Astrocyte (in vitro differentiated cells and primary cell): Measurements from ENCODE around the gene STRADA. TPM values are rescaled to one million over a fixed set of nuclear protein-coding genes. Genes with fewer than 3 reads are reported as not detected.

ENCODE experiments used
- DNase-seq: peaks from one replicate; pipeline ENCODE4 v3.0.0-alpha.2; 2010; ENCODE audit warnings: low read depth
- FAIRE-seq: peaks from 2 replicates; lab custom pipeline; 2011; peaks lifted over from hg19 to GRCh38; lab: Jason Lieb, UNC
- H2AFZ ChIP-seq: 2 replicates; pipeline ENCODE4 v1.6.0; 2012; ENCODE audit warnings: low read depth, low read length, inconsistent platforms
- H3K27ac ChIP-seq: 2 replicates; pipeline ENCODE4 v1.5.1; 2011; ENCODE audit warnings: low read depth, low read length, inconsistent platforms
- H3K27me3 ChIP-seq: 2 replicates; pipeline ENCODE4 v1.6.0; 2011; ENCODE audit warnings: low read length, inconsistent platforms; ENCODE audit not compliant: insufficient read depth
- H3K36me3 ChIP-seq: 2 replicates; pipeline ENCODE4 v1.5.1; 2011; ENCODE audit warnings: low read length, inconsistent platforms; ENCODE audit not compliant: insufficient read depth
- H3K4me1 ChIP-seq: 2 replicates; pipeline ENCODE4 v1.5.1; 2011; ENCODE audit warnings: low read length, inconsistent platforms; ENCODE audit not compliant: insufficient read depth
- H3K4me2 ChIP-seq: 2 replicates; pipeline ENCODE4 v1.6.0; 2012; ENCODE audit warnings: low read length, inconsistent platforms
- H3K4me3 ChIP-seq: 2 replicates; pipeline ENCODE4 v1.5.1; 2011; ENCODE audit warnings: low read depth, mild to moderate bottlenecking, low read length, inconsistent platforms; ENCODE audit not compliant: insufficient read depth
- H3K79me2 ChIP-seq: 2 replicates; pipeline ENCODE4 v1.6.0; 2012; ENCODE audit warnings: mild to moderate bottlenecking, low read length, inconsistent platforms; ENCODE audit not compliant: insufficient read depth
- H3K9ac ChIP-seq: 2 replicates; pipeline ENCODE4 v1.6.0; 2012; ENCODE audit warnings: mild to moderate bottlenecking, low read length, inconsistent platforms
- H3K9me3 ChIP-seq: 2 replicates; pipeline ENCODE4 v1.5.1; 2012; ENCODE audit warnings: low read depth, mild to moderate bottlenecking, low read length, inconsistent platforms; ENCODE audit not compliant: insufficient read depth
- H4K20me1 ChIP-seq: 2 replicates; pipeline ENCODE4 v1.6.0; 2012; ENCODE audit warnings: low read length, inconsistent platforms; ENCODE audit not compliant: insufficient read depth
- H3K27ac Mint-ChIP-seq: one replicate; pipeline ENCODE4 v1.8.0; 2021; ENCODE audit warnings: mild to moderate bottlenecking, mixed read lengths; ENCODE audit not compliant: unreplicated experiment
- H3K27me3 Mint-ChIP-seq: one replicate; pipeline ENCODE4 v1.8.0; 2021; ENCODE audit warnings: low read depth, mixed read lengths; ENCODE audit not compliant: unreplicated experiment
- H3K36me3 Mint-ChIP-seq: one replicate; pipeline ENCODE4 v1.8.0; 2021; ENCODE audit warnings: low read depth, mixed read lengths; ENCODE audit not compliant: unreplicated experiment
- H3K4me1 Mint-ChIP-seq: one replicate; pipeline ENCODE4 v1.8.0; 2021; ENCODE audit warnings: low read depth, mixed read lengths; ENCODE audit not compliant: unreplicated experiment
- H3K4me3 Mint-ChIP-seq: one replicate; pipeline ENCODE4 v1.8.0; 2021; ENCODE audit warnings: mild to moderate bottlenecking, moderate library complexity, mixed read lengths; ENCODE audit not compliant: unreplicated experiment
- H3K9me3 Mint-ChIP-seq: one replicate; pipeline ENCODE4 v1.8.0; 2021; ENCODE audit warnings: mild to moderate bottlenecking, mixed read lengths; ENCODE audit not compliant: unreplicated experiment
- EZH2 ChIP-seq: IDR thresholded peaks from 2 replicates; pipeline ENCODE4 v1.6.1; 2012; ENCODE audit warnings: mild to moderate bottlenecking, low read length, inconsistent platforms; ENCODE audit not compliant: insufficient read depth
- total RNA-seq: library from RNA; stranded (reverse); gene quantifications from 2 replicates; pipeline ENCODE4 v1.2.1, GENCODE V29; 2021
- TF ChIP-seq, protein P1 (sequence below): IDR thresholded peaks from 2 replicates; pipeline ENCODE4 v1.5.1; 2011; ENCODE audit warnings: low read depth, mild to moderate bottlenecking, inconsistent platforms, low read length, moderate library complexity; ENCODE audit not compliant: insufficient read depth

STRADA gene
- total RNA-seq, 1 donor from 2014 or later = 35.7 TPM

GRCh38 chr17:63692195-63692816 lies 49.3 kb downstream of the STRADA start:
- H3K36me3 Mint-ChIP-seq = peaks cover 30% of the 10 kb centered on the region
- Histone ChIP-seq H3K36me3 (peaks cover 8% of the 10 kb centered on the region), H3K4me1 (no peaks in the 10 kb centered on the region)

GRCh38 chr17:63689479-63689878 lies 52.1 kb downstream of the STRADA start:
- H3K27ac Mint-ChIP-seq = peak overlapping the region; percentile 26
- FAIRE-seq = no peak
- no peak for DNase-seq
- no peaks in the 10 kb centered on the region for H3K9me3 Mint-ChIP-seq
- peaks cover 2% of the 10 kb centered on the region for H3K4me1 Mint-ChIP-seq
- TF ChIP-seq, protein P1, sequence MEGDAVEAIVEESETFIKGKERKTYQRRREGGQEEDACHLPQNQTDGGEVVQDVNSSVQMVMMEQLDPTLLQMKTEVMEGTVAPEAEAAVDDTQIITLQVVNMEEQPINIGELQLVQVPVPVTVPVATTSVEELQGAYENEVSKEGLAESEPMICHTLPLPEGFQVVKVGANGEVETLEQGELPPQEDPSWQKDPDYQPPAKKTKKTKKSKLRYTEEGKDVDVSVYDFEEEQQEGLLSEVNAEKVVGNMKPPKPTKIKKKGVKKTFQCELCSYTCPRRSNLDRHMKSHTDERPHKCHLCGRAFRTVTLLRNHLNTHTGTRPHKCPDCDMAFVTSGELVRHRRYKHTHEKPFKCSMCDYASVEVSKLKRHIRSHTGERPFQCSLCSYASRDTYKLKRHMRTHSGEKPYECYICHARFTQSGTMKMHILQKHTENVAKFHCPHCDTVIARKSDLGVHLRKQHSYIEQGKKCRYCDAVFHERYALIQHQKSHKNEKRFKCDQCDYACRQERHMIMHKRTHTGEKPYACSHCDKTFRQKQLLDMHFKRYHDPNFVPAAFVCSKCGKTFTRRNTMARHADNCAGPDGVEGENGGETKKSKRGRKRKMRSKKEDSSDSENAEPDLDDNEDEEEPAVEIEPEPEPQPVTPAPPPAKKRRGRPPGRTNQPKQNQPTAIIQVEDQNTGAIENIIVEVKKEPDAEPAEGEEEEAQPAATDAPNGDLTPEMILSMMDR = no peak
- no peak for TF ChIP-seq EZH2
- Histone ChIP-seq H3K27me3 (no peaks in the 10 kb centered on the region), H3K79me2 (no peaks in the 10 kb centered on the region), H3K27ac (no peak overlapping the region), H3K9ac (no peak overlapping the region), H3K4me3 (no peak overlapping the region), H4K20me1 (peaks cover 12% of the 10 kb centered on the region), H3K36me3 (peaks cover 12% of the 10 kb centered on the region), H3K9me3 (no peaks in the 10 kb centered on the region), H2AFZ (no peak overlapping the region), H3K4me1 (no peaks in the 10 kb centered on the region), H3K4me2 (no peak overlapping the region)
- H3K27me3 Mint-ChIP-seq = peaks cover 2% of the 10 kb centered on the region
- H3K36me3 Mint-ChIP-seq = peaks cover 27% of the 10 kb centered on the region
- H3K4me3 Mint-ChIP-seq = peak overlapping the region; percentile 14

More at GRCh38 chr17:63692195-63692816, 49.3 kb downstream of the STRADA start:
- no peaks in the 10 kb centered on the region for H3K79me2 ChIP-seq
- no peak overlapping the region for H3K27ac ChIP-seq
- Mint-ChIP-seq H3K4me1 (no peaks in the 10 kb centered on the region), H3K27me3 (peaks cover 2% of the 10 kb centered on the region), H3K9me3 (no peaks in the 10 kb centered on the region), H3K4me3 (no peak overlapping the region), H3K27ac (no peak overlapping the region)
- no peak overlapping the region for H3K4me3 ChIP-seq
- DNase-seq = no peak
- no peaks in the 10 kb centered on the region for H3K27me3 ChIP-seq
- peaks cover 19% of the 10 kb centered on the region for H4K20me1 ChIP-seq
- no peak for FAIRE-seq
- no peak overlapping the region for H2AFZ ChIP-seq
- TF ChIP-seq, protein P1 = no peak
- no peak for TF ChIP-seq EZH2
- no peak overlapping the region for H3K9ac ChIP-seq
- H3K9me3 ChIP-seq = no peaks in the 10 kb centered on the region
- no peak overlapping the region for H3K4me2 ChIP-seq

DNA sequence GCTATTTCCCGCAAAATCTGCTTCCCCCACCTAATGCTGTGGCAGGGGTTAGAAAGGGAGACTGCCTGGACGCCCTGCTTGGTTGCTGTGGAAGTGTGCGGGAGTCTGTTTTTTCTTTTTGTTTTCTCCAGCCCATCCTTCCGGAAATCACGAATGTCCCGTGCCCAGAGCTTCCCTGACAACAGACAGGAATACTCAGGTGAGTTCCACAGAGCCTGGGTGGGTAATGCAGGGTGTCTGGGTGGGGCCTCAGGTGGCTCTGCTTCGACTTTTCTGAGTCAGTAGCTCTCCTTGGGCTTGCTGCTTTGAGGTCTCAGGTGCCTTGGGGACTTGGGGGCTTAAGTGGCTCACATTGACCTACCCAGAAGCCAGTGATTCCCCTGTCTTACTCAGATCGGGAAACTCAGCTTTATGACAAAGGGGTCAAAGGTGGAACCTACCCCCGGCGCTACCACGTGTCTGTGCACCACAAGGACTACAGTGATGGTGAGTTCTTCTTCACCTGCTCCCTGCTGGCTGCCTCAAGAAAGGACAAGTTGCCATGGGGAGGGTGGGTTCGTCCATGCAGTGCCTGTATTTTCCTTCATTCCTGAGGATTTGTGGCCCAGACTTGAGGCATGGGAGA lies 53.1 kb downstream of the STRADA start:
- H2AFZ ChIP-seq = no peak overlapping the region
- H3K79me2 ChIP-seq = no peaks in the 10 kb centered on the region
- H3K4me2 ChIP-seq = no peak overlapping the region
- Mint-ChIP-seq H3K9me3 (no peaks in the 10 kb centered on the region), H3K4me1 (peaks cover 2% of the 10 kb centered on the region), H3K4me3 (no peak overlapping the region), H3K36me3 (peaks cover 25% of the 10 kb centered on the region), H3K27me3 (peaks cover 2% of the 10 kb centered on the region), H3K27ac (no peak overlapping the region)
- no peak for TF ChIP-seq EZH2
- TF ChIP-seq, protein P1 = no peak
- H3K4me1 ChIP-seq = no peaks in the 10 kb centered on the region
- DNase-seq = no peak
- H3K9me3 ChIP-seq = no peaks in the 10 kb centered on the region
- peaks cover 12% of the 10 kb centered on the region for H4K20me1 ChIP-seq
- no peaks in the 10 kb centered on the region for H3K27me3 ChIP-seq
- H3K4me3 ChIP-seq = no peak overlapping the region
- H3K36me3 ChIP-seq = peaks cover 14% of the 10 kb centered on the region
- no peak overlapping the region for H3K9ac ChIP-seq
- H3K27ac ChIP-seq = no peak overlapping the region
- FAIRE-seq = no peak
